Posterior vena cava (tissue), 2 donors: Measurements from ENCODE around the gene UTS2R. TPM values are rescaled to one million over a fixed set of nuclear protein-coding genes. Genes with fewer than 3 reads are reported as not detected.
"Not testable (repeated sequence)": the region's sequence is repeated elsewhere in the genome, so short reads cannot be mapped to it uniquely, and the experiment has no call there.

Source experiments
- DNase-seq: peaks from one replicate; pipeline ENCODE4 v3.0.0-alpha.2; 2020; ENCODE audit warnings: low spot score
- intact Hi-C, 2 donors: fragments of 100-400 bp; cut with DNase I; formaldehyde crosslinking; loops; one replicate each; pipeline versions ENCODE4 v1.14.1 to v1.14.2; 2022 to 2023
- total RNA-seq, 2 donors: library from RNA; stranded (reverse); fragmentation: NEBNext Ultra II Directional; extraction: Animal tissue kit (Norgen Biotek cat#: 25700); gene quantifications; one replicate each; pipeline ENCODE4 v1.2.1, GENCODE V29; 2021
- donor health status: DM: yes; HTN: yes; CAD: no.
- donor health status: DM: yes; HTN: yes; CAD: no.

UTS2R gene
- total RNA-seq, 2 donors from 2014 or later: not detected

- intact Hi-C loops: loop anchor here (5.0 to 10.0 kb wide), 4 partner anchors 62 to 434 kb away; no protein-coding TSS in a partner anchor
- no peak for DNase-seq
Observed at GRCh38 chr17:82350182-82351030, 21.2 kb upstream of the UTS2R start.

- DNase-seq: no peak
- intact Hi-C loops: loop anchor here (5.0 to 10.0 kb wide), 4 partner anchors 61 to 434 kb away; no protein-coding TSS in a partner anchor
Observed at GRCh38 chr17:82351254-82351712, 20.3 kb upstream of the UTS2R start.

DNA sequence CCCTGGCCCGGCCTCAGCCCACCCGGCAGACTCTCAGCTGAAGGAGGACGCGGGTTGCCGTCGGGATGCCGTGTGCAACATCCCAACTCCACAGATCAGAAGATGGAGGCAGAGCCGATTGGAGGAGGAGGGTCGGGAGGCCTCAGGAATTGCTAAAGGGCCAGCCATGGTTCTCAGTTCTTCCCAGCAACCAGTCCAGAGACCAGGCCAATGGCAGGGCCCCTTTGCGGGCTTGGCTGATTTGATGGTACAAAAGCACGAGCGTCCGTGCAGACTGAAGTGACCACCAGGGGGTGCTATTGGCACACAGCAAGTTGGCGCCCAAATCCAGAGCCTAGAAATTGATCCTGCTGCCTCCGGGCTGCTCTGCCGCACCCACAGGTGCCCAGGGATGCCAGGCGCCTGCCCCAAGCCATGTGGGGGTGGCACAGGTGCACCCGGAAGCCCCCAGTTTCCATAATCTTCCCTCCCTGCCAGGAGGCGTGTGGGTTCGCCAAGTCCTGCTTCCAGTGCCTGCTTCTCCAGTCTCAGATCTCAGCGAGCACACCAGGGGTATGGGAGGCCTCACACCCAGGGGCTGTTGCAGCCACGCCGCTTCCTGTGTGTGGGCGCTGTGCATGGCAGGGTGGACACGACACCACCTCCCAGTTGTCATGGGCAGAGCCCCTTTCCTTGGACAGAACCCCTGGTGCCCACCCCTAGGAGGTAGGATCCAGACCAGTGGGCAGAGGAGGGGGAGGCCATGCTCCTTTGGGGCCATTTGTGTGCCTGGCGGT is 19.7 kb upstream of the UTS2R start:
- DNase-seq: peak; percentile 95

DNA sequence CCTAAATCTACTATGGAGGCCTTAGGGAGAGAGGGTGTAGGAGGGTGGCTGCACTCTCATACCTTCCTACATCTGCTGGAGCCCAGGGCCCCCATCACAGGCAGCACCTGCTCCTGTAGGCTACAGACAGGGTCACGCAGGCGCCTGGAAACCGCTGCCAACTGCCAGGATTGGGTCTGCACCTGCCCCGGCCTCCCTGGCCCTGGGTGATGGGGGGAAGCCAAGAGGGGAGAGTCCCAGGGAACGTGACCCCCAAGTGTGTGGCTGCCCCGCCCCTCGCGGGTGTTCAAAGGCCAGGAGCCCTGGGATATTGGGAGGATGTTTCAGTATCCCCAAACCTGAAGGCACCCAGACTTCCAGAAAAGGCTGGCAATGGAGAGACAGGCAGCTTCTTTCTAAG is 18.1 kb upstream of the UTS2R start:
- intact Hi-C loops: loop anchor here (2.0 to 10.0 kb wide), 5 partner anchors 59 to 431 kb away; no protein-coding TSS in a partner anchor
- DNase-seq: no peak

More for the DNA sequence above, 19.7 kb upstream of the UTS2R start:
- intact Hi-C loops: loop anchor here (2.0 to 10.0 kb wide), 5 partner anchors 60 to 433 kb away; no protein-coding TSS in a partner anchor

DNA sequence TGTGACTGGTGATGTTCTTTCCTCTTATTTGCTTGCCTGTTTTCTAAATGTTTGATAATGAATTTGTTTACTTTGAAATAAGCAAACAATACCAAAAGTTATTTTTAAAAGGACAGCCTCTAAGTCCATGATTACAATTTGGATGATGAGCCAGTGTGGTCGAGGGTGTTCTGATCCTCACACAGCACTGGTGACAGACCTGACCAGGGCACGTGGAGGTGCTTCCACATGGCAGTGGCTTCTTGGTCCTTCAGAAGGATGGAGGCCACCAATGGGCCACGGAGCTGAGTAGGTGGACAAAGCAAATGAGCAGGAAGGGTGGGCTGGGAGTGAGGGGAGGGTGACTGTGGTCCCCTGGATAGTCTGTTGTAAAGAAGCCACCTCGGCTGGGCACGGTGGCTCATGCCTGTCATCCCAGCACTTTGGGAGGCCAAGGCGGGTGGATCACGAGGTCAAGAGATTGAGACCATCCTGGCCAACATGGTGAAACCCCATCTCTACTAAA is 16.7 kb upstream of the UTS2R start:
- intact Hi-C loops: loop anchor here (5.0 to 10.0 kb wide), 4 partner anchors 57 to 430 kb away; no protein-coding TSS in a partner anchor
- no peak for DNase-seq

GRCh38 chr17:82355770-82356427 is 15.7 kb upstream of the UTS2R start:
- intact Hi-C loops: loop anchor here (10.0 kb wide), 3 partner anchors 309 to 429 kb away; no protein-coding TSS in a partner anchor
- DNase-seq: no peak

DNA sequence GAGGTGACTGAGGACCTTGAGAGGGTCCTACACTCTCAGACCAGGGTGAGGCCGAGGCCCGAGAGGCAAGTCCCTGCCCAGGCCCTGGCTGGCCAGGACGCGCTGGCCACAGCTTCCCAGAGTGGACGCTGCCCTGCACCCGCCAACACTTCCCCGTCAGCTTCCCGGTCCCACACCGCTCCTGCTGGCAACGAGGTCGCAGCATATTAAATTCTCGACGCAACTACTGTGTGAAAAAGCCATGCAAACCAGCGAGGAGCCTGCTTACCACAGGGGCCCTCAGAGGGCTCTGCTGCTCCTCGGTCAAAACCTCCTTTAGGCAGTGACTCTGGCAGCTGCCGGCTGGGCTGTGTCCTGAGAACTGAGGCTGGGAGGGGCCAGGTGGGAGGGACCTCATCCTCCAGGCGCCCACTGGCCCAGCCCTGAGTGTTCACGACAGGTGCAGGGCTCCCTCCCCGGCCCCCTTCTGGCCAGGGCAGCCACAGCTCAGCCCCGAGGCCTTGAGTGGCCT is 14.7 kb upstream of the UTS2R start:
- intact Hi-C loops: loop anchor here (10.0 kb wide), 3 partner anchors 308 to 428 kb away; no protein-coding TSS in a partner anchor
- no peak for DNase-seq

DNA sequence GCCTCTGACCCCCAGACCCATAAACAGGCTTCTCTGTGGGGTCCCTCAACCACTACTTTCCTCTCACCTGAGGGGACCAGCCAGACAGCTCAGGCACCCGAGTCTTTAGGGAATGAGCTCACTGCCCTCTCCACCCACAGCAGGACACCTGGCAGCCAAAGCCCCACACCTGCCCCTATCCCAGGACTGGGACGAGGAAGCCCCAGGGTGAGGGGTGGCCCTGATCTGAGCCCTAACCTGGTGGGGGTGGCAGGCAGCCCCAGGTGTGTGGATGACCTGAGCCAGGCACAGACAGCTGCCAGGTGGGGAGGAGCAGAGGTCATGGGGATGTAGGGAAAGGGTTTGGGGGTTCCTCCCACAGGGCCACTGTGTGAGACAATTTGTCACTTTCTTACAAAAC is 14.2 kb upstream of the UTS2R start:
- intact Hi-C loops: loop anchor here (10.0 kb wide), 3 partner anchors 307 to 427 kb away; no protein-coding TSS in a partner anchor
- no peak for DNase-seq

- intact Hi-C loops: loop anchor here (10.0 kb wide), 3 partner anchors 306 to 426 kb away; no protein-coding TSS in a partner anchor
- DNase-seq: no peak
Observed at GRCh38 chr17:82358465-82359350, 12.9 kb upstream of the UTS2R start, which contains the start of gene TEX19. Gene TEX19, plus strand, starts transcription at chr17:82359247. Its CDS starts 2,904 bp downstream, at chr17:82362151.

DNA sequence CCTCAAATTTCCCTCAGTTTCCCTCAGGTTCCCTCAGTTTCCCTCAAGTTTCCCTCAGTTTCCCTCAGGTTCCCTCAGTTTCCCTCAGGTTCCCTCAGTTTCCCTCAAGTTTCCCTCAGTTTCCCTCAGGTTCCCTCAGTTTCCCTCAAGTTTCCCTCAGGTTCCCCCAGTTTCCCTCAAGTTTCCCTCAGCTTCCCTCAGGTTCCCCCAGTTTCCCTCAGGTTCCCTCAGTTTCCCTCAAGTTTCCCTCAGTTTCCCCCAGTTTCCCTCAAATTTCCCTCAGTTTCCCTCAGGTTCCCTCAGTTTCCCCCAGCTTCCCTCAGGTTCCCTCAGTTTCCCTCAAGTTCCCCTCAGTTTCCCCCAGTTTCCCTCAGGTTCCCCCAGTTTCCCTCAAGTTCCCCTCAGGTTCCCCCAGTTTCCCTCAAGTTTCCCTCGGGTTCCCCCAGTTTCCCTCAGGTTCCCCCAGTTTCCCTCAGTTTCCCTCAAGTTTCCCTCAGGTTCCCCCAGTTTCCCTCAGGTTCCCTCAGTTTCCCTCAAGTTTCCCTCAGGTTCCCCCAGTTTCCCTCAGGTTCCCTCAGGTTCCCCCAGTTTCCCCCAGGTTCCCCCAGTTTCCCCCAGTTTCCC is 12.0 kb upstream of the UTS2R start:
- DNase-seq: not testable (repeated sequence)
- intact Hi-C loops: loop anchor here (10.0 kb wide), 3 partner anchors 305 to 425 kb away; no protein-coding TSS in a partner anchor

- no peak for DNase-seq
- intact Hi-C loops: no loop called here
Observed at GRCh38 chr17:82361885-82362633, 9.5 kb upstream of the UTS2R start.

DNA sequence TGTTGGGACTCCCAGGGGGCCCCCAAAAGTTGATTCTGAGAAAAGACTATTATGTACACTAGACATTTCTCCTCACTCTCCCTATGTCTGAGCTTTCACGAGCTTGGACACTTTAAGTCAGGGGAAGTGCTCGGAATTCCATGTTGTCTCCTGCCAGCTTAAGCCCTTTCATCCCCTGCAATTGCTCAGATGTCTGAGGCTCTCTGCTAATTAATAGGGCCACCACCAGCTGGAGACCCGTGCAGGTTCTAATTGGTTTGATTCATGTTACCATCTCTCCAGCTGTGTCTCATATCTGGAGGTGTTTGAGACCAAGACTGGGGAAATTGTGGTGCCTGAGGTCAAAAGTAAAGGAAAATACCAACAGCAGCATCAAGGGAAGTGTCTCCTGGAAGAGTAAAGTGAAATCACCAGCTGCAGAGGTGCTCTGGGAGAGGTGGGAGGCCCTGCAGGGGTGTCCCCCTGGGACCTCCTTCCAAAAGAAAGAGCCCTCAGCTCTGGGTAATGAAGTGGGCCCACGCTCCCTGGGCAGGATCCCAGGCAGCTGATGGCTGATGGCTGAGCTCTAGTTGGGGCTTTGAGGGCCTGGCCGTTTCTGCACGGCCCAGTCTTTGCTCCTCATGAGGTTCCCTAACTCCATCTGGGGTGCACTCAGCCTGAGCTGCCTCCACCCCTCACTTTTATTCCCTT is 5.8 kb upstream of the UTS2R start:
- no peak for DNase-seq
- intact Hi-C loops: no loop called here

DNA sequence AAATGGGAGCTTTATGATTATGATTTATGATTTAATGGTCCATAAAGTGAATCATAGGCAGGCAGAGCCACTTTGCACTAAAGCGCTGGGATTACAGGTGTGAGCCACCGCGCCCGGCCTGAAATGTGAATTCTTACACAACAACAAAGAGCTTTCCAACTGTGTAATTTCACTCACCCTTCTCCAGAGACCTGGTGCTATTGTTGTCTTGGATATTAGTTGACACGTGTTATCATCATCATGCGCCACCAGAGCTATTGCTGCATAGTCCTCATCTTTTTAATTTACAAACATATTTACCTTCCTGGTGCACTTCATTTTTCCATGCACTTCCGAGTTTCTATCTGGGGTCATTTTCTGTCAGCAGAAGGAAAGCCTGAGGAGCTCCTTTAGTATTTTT is 4.8 kb upstream of the UTS2R start:
- intact Hi-C loops: no loop called here

DNA sequence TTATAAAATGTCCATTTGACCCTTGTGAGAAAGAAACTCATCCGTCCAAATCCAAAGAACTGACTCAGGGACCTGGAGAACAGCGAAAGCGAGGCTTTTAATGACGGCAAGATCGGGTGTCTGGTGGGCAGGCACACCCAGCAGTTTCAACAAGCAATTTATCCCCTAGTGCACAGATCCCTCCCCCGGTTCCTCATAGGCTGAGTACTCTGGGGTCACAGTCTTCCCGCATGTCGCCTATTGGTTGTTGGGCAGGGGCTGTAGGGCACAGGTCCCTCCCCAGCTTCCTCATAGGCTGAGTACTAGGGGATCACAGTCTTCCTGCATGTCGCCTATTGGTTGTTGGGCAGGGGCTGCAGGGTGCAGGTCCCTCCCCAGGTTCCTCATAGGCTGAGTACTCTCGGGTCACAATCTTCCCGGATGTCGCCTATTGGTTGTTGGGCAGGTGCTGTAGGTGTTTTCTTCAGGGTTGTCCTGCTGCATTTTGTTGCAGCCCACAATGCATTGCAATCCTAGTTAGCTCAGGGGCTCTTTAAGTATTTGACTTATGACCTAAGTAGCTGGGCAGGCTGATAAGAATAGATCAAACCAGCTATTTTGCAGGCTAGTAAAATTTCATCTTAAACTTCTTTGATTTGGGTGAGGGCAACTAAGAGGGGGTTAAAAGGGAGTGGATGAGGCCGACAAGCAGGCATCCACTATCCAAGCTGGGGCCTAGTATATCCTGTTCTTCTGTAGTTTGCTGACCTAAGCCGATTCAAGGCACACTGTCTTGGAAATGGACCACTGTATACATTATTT is 3.6 kb upstream of the UTS2R start:
- no peak for DNase-seq
- intact Hi-C loops: no loop called here

More for the DNA sequence above, 4.8 kb upstream of the UTS2R start:
- DNase-seq: no peak

DNA sequence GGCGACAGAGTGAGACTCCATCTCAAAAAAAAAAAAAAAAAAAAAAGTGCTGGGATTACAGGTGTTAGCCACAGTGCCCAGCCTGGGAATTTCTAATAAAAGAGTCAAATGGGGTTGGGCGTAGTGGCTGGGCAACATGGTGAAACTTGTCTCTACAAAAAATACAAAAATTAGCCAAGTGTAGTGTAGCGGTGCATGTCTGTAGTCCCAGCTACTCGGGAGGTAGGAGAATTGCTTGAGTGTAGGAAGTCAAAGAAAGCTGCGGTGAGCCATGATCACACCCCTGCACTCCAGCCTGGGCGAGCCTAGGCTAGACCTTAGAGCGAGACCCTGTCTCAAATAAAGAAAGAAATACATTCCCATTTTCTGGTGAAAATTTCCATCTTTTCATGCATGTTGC is 2.4 kb upstream of the UTS2R start:
- intact Hi-C loops: no loop called here
- DNase-seq: no peak
